Neural progenitor cell (in vitro differentiated cells): ENCODE data around the gene PTPRB. TPM values are rescaled to one million over a fixed set of nuclear protein-coding genes. Genes with fewer than 3 reads are reported as not detected.

Experiments used
- DNase-seq: peaks from one replicate; pipeline ENCODE4 v3.0.0-alpha.2; 2016; ENCODE audit warnings: low spot score
- H2AFZ ChIP-seq: fragments of 200-600 bp; sonication (generic); replicated peaks from 2 replicates; pipeline ENCODE4 v1.6.1; 2016; ENCODE audit warnings: antibody characterized with exemption
- H3F3A ChIP-seq: fragments of 200-600 bp; sonication (generic); 2 replicates; pipeline ENCODE4 v1.6.1; 2016; ENCODE audit warnings: antibody characterized with exemption, low read depth
- H3K27ac ChIP-seq: fragments of 200-600 bp; sonication (generic); 2 replicates; pipeline ENCODE4 v1.5.1; 2016; ENCODE audit warnings: mild to moderate bottlenecking
- H3K27me3 ChIP-seq: fragments of 200-600 bp; sonication (generic); 2 replicates; pipeline ENCODE4 v1.6.1; 2016; ENCODE audit warnings: mild to moderate bottlenecking, moderate library complexity
- H3K36me3 ChIP-seq: fragments of 200-600 bp; sonication (generic); 2 replicates; pipeline ENCODE4 v1.5.1; 2016
- H3K4me1 ChIP-seq: fragments of 200-600 bp; sonication (generic); 2 replicates; pipeline ENCODE4 v1.6.1; 2016; ENCODE audit warnings: mixed run types
- H3K4me2 ChIP-seq: fragments of 200-600 bp; sonication (generic); 2 replicates; pipeline ENCODE4 v1.6.1; 2016
- H3K4me3 ChIP-seq: fragments of 200-600 bp; sonication (generic); 2 replicates; pipeline ENCODE4 v1.5.1; 2016
- H3K79me2 ChIP-seq: fragments of 200-600 bp; sonication (generic); 2 replicates; pipeline ENCODE4 v1.6.1; 2016; ENCODE audit warnings: low read depth
- H3K9ac ChIP-seq: fragments of 200-600 bp; sonication (generic); 2 replicates; pipeline ENCODE4 v1.6.1; 2016
- H3K9me3 ChIP-seq: fragments of 200-600 bp; sonication (generic); 2 replicates; pipeline ENCODE4 v1.5.1; 2016; ENCODE audit warnings: low read depth
- H4K20me1 ChIP-seq: fragments of 200-600 bp; sonication (generic); 2 replicates; pipeline ENCODE4 v1.6.1; 2016; ENCODE audit warnings: low read depth
- H3K27ac Mint-ChIP-seq: 3 replicates; pipeline ENCODE4 v1.8.0; 2021; ENCODE audit warnings: mixed read lengths
- H3K27me3 Mint-ChIP-seq: 2 replicates; pipeline ENCODE4 v1.8.0; 2022; ENCODE audit warnings: low read depth, mild to moderate bottlenecking, inconsistent platforms, moderate library complexity, mixed read lengths; ENCODE audit not compliant: insufficient read depth
- H3K36me3 Mint-ChIP-seq: 3 replicates; pipeline ENCODE4 v1.8.0; 2021; ENCODE audit warnings: mixed read lengths
- H3K4me1 Mint-ChIP-seq: 3 replicates; pipeline ENCODE4 v1.8.0; 2021; ENCODE audit warnings: mixed read lengths
- H3K4me3 Mint-ChIP-seq: 3 replicates; pipeline ENCODE4 v1.8.0; 2021; ENCODE audit warnings: mild to moderate bottlenecking, moderate library complexity, mixed read lengths
- H3K9me3 Mint-ChIP-seq: 3 replicates; pipeline ENCODE4 v1.8.0; 2020; ENCODE audit warnings: mixed read lengths
- CTCF ChIP-seq: fragments of 200-600 bp; sonication (generic); IDR thresholded peaks from 2 replicates; pipeline ENCODE4 v1.5.1; 2017; ENCODE audit warnings: antibody characterized with exemption, mild to moderate bottlenecking
- EZH2 ChIP-seq: fragments of 200-600 bp; sonication (generic); IDR thresholded peaks from 2 replicates; pipeline ENCODE4 v1.6.1; 2017; ENCODE audit warnings: antibody characterized with exemption, mild to moderate bottlenecking, moderate library complexity
- EZH2phosphoT487 ChIP-seq: fragments of 200-600 bp; sonication (generic); IDR thresholded peaks from 2 replicates; pipeline ENCODE4 v1.6.1; 2017; ENCODE audit warnings: antibody characterized with exemption
- total RNA-seq: library from RNA; depleted of rRNA; stranded (reverse); fragments of >200 nt; gene quantifications from 2 replicates; pipeline ENCODE4 v1.2.3, GENCODE V29; 2015; ENCODE audit warnings: low replicate concordance

PTPRB gene
- total RNA-seq, 1 donor from 2014 or later: not detected

- Histone ChIP-seq H3K4me3 (no peak overlapping the region), H3K4me1 (peaks cover 6% of the 10 kb centered on the region), H3K27me3 (no peaks in the 10 kb centered on the region), H2AFZ (no peak overlapping the region), H3K27ac (no peak overlapping the region), H4K20me1 (no peaks in the 10 kb centered on the region), H3K4me2 (no peak overlapping the region), H3F3A (no peaks in the 10 kb centered on the region), H3K79me2 (no peaks in the 10 kb centered on the region), H3K36me3 (no peaks in the 10 kb centered on the region), H3K9ac (no peak overlapping the region), H3K9me3 (no peaks in the 10 kb centered on the region)
- H3K4me1 Mint-ChIP-seq: no peaks in the 10 kb centered on the region
- DNase-seq: no peak
- no peaks in the 10 kb centered on the region for H3K36me3 Mint-ChIP-seq
- TF ChIP-seq CTCF (no peak), EZH2phosphoT487 (no peak), EZH2 (no peak)
- no peaks in the 10 kb centered on the region for H3K27me3 Mint-ChIP-seq
- no peak overlapping the region for H3K27ac Mint-ChIP-seq
- H3K9me3 Mint-ChIP-seq: no peaks in the 10 kb centered on the region
- no peak overlapping the region for H3K4me3 Mint-ChIP-seq
These were observed 83.8 kb downstream of the PTPRB start for GRCh38 chr12:70553391-70553859.

- Histone ChIP-seq H3K4me1 (peaks cover 6% of the 10 kb centered on the region), H3K4me2 (no peak overlapping the region), H2AFZ (no peak overlapping the region), H3K27ac (no peak overlapping the region), H3K27me3 (no peaks in the 10 kb centered on the region), H3K9ac (no peak overlapping the region), H3F3A (no peaks in the 10 kb centered on the region), H3K4me3 (no peak overlapping the region), H4K20me1 (no peaks in the 10 kb centered on the region), H3K36me3 (no peaks in the 10 kb centered on the region), H3K9me3 (no peaks in the 10 kb centered on the region), H3K79me2 (no peaks in the 10 kb centered on the region)
- no peak for DNase-seq
- no peaks in the 10 kb centered on the region for H3K9me3 Mint-ChIP-seq
- no peaks in the 10 kb centered on the region for H3K4me1 Mint-ChIP-seq
- H3K4me3 Mint-ChIP-seq: no peak overlapping the region
- H3K36me3 Mint-ChIP-seq: no peaks in the 10 kb centered on the region
- no peak overlapping the region for H3K27ac Mint-ChIP-seq
- no peaks in the 10 kb centered on the region for H3K27me3 Mint-ChIP-seq
- TF ChIP-seq EZH2 (no peak), CTCF (no peak)
These were observed 85.5 kb downstream of the PTPRB start for GRCh38 chr12:70551731-70552130.

GRCh38 chr12:70550180-70550577 lies 87.0 kb downstream of the PTPRB start:
- H2AFZ ChIP-seq: no peak overlapping the region
- Mint-ChIP-seq H3K4me3 (no peak overlapping the region), H3K4me1 (no peaks in the 10 kb centered on the region), H3K27ac (no peak overlapping the region), H3K9me3 (peaks cover 2% of the 10 kb centered on the region), H3K36me3 (no peaks in the 10 kb centered on the region), H3K27me3 (no peaks in the 10 kb centered on the region)
- no peaks in the 10 kb centered on the region for H4K20me1 ChIP-seq
- peaks cover 4% of the 10 kb centered on the region for H3K4me1 ChIP-seq
- no peak overlapping the region for H3K4me2 ChIP-seq
- H3K4me3 ChIP-seq: no peak overlapping the region
- no peaks in the 10 kb centered on the region for H3F3A ChIP-seq
- no peak overlapping the region for H3K9ac ChIP-seq
- H3K36me3 ChIP-seq: no peaks in the 10 kb centered on the region
- no peak overlapping the region for H3K27ac ChIP-seq
- no peak for TF ChIP-seq EZH2phosphoT487
- no peak for TF ChIP-seq CTCF
- TF ChIP-seq EZH2: no peak
- H3K79me2 ChIP-seq: no peaks in the 10 kb centered on the region
- no peaks in the 10 kb centered on the region for H3K9me3 ChIP-seq
- no peak for DNase-seq
- no peaks in the 10 kb centered on the region for H3K27me3 ChIP-seq
